HepG2 (cell line): ENCODE measurements around the gene SFT2D1. TPM values are rescaled to one million over a fixed set of nuclear protein-coding genes. Genes with fewer than 3 reads are reported as not detected.
A peak's percentile ranks its signal among the peaks of the same experiment; 100 is the strongest.

Experiments used
- CCDC6 ChIP-seq: sonication (generic); formaldehyde crosslinking; IDR thresholded peaks from 2 replicates; pipeline ENCODE4 v1.8.1; 2022; ENCODE audit warnings: mild to moderate bottlenecking, missing genetic modification reagents, moderate library complexity
- KAT7 ChIP-seq: IDR thresholded peaks from 2 replicates; pipeline ENCODE4 v1.6.1; 2018; ENCODE audit warnings: borderline replicate concordance, missing compliant biosample characterization
- RFX3 ChIP-seq: IDR thresholded peaks from 2 replicates; pipeline ENCODE4 v1.6.1; 2016; ENCODE audit warnings: missing biosample characterization, missing genetic modification reagents
- TBX2 ChIP-seq: sonication (generic); formaldehyde crosslinking; IDR thresholded peaks from 2 replicates; pipeline ENCODE4 v1.5.0; 2020; ENCODE audit warnings: missing genetic modification reagents, mild to moderate bottlenecking, borderline replicate concordance
- TFDP2 ChIP-seq: sonication (generic); formaldehyde crosslinking; IDR thresholded peaks from 2 replicates; pipeline ENCODE4 v1.4.0; 2020; ENCODE audit warnings: missing genetic modification reagents
- ZNF230 ChIP-seq: sonication (generic); formaldehyde crosslinking; IDR thresholded peaks from 2 replicates; pipeline ENCODE4 v1.4.0; 2020; ENCODE audit warnings: mild to moderate bottlenecking, missing genetic modification reagents
- ZNF292 ChIP-seq: sonication (generic); formaldehyde crosslinking; IDR thresholded peaks from 2 replicates; pipeline ENCODE4 v1.8.1; 2022; ENCODE audit warnings: mild to moderate bottlenecking, low read depth, missing genetic modification reagents, borderline replicate concordance
- ZNF337 ChIP-seq: sonication (generic); formaldehyde crosslinking; IDR thresholded peaks from 2 replicates; pipeline ENCODE4 v1.5.1; 2020; ENCODE audit warnings: missing genetic modification reagents, low read depth, mild to moderate bottlenecking, borderline replicate concordance
- ZNF44 ChIP-seq: sonication (generic); formaldehyde crosslinking; IDR thresholded peaks from 2 replicates; pipeline ENCODE4 v1.5.1; 2020; ENCODE audit warnings: mild to moderate bottlenecking, missing genetic modification reagents
- ZNF570 ChIP-seq: sonication (generic); formaldehyde crosslinking; IDR thresholded peaks from 2 replicates; pipeline ENCODE4 v1.4.0; 2020; ENCODE audit warnings: mild to moderate bottlenecking, missing genetic modification reagents, borderline replicate concordance
- ZNF574 ChIP-seq: sonication (generic); formaldehyde crosslinking; IDR thresholded peaks from 2 replicates; pipeline ENCODE4 v1.4.0; 2020; ENCODE audit warnings: missing genetic modification reagents
- ZSCAN12 ChIP-seq: sonication (generic); formaldehyde crosslinking; IDR thresholded peaks from 2 replicates; pipeline ENCODE4 v1.9.0; 2021; ENCODE audit warnings: mild to moderate bottlenecking, missing genetic modification reagents
- polyA plus RNA-seq, 8 experiments: library from polyadenylated mRNA; depleted of rRNA in 3 of 8; stranded (reverse) in 7 of 8; unstranded in 1 of 8; fragments of >200 nt; fragmentation: Illumina TruSeq in 4 of 8; extraction: Trizol in 4 of 8; gene quantifications; 2 replicates each; pipeline versions ENCODE4 v1.2.1 to v1.2.3, GENCODE V29; 2011 to 2016; ENCODE audit warnings: low read depth in 4 of 8, missing spikeins in 1 of 8, mixed read lengths in 1 of 8; ENCODE audit not compliant: insufficient read depth in 1 of 8
- total RNA-seq, 5 experiments: library from RNA; depleted of rRNA; stranded (reverse); fragments of >200 nt; fragmentation: Illumina TruSeq; extraction: Trizol; gene quantifications; 2 replicates each; pipeline ENCODE4 v1.2.3, GENCODE V29; 2016; ENCODE audit warnings: low read depth in 1 of 5
- TF ChIP-seq, protein P1 (sequence below): sonication (generic); formaldehyde crosslinking; IDR thresholded peaks from 2 replicates; pipeline ENCODE4 v1.4.0; 2020; ENCODE audit warnings: mild to moderate bottlenecking, missing genetic modification reagents
- TF ChIP-seq, protein P2 (sequence below): sonication (generic); formaldehyde crosslinking; IDR thresholded peaks from 2 replicates; pipeline ENCODE4 v1.4.0; 2020; ENCODE audit warnings: missing genetic modification reagents
- TF ChIP-seq, protein P3 (sequence below): IDR thresholded peaks from 2 replicates; pipeline ENCODE4 v1.6.1; 2016; ENCODE audit warnings: missing genetic modification reagents, missing compliant biosample characterization
- TF ChIP-seq, protein P4 (sequence below): sonication (generic); formaldehyde crosslinking; IDR thresholded peaks from 2 replicates; pipeline ENCODE4 v1.4.0; 2020; ENCODE audit warnings: missing genetic modification reagents

The SFT2D1 gene
- total and polyA plus RNA-seq, 2 of the 13 experiments (the other 11 are each of a cell fraction or from before 2014, with no cell fraction given), result 115 to 147 TPM

- TF ChIP-seq, protein P1, sequence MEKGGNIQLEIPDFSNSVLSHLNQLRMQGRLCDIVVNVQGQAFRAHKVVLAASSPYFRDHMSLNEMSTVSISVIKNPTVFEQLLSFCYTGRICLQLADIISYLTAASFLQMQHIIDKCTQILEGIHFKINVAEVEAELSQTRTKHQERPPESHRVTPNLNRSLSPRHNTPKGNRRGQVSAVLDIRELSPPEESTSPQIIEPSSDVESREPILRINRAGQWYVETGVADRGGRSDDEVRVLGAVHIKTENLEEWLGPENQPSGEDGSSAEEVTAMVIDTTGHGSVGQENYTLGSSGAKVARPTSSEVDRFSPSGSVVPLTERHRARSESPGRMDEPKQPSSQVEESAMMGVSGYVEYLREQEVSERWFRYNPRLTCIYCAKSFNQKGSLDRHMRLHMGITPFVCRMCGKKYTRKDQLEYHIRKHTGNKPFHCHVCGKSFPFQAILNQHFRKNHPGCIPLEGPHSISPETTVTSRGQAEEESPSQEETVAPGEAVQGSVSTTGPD (CRISPR knock-in tag), result no peak; the same call in 1 of the 2 replicates
- TF ChIP-seq TBX2 (CRISPR knock-in tag), result peak; percentile 78; the same call in 1 of the 2 replicates
- TF ChIP-seq ZNF44 (CRISPR knock-in tag), result peak; percentile 84; the same call in 1 of the 2 replicates
- no peak for TF ChIP-seq ZNF570 (CRISPR knock-in tag)
- TF ChIP-seq, protein P2, sequence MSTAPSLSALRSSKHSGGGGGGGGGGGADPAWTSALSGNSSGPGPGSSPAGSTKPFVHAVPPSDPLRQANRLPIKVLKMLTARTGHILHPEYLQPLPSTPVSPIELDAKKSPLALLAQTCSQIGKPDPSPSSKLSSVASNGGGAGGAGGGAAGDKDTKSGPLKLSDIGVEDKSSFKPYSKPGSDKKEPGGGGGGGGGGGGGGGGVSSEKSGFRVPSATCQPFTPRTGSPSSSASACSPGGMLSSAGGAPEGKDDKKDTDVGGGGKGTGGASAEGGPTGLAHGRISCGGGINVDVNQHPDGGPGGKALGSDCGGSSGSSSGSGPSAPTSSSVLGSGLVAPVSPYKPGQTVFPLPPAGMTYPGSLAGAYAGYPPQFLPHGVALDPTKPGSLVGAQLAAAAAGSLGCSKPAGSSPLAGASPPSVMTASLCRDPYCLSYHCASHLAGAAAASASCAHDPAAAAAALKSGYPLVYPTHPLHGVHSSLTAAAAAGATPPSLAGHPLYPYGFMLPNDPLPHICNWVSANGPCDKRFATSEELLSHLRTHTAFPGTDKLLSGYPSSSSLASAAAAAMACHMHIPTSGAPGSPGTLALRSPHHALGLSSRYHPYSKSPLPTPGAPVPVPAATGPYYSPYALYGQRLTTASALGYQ (CRISPR knock-in tag), result no peak
- peak; percentile 32; the same call in 1 of the 2 replicates for TF ChIP-seq CCDC6 (CRISPR knock-in tag)
- TF ChIP-seq ZSCAN12 (CRISPR knock-in tag), result no peak
- no peak for TF ChIP-seq RFX3
- peak; percentile 44; the same call in 1 of the 2 replicates for TF ChIP-seq ZNF292 (CRISPR knock-in tag)
- TF ChIP-seq ZNF230, result peak; percentile 89; the same call in 1 of the 2 replicates
- peak; percentile 73 for TF ChIP-seq TFDP2
- TF ChIP-seq, protein P3, sequence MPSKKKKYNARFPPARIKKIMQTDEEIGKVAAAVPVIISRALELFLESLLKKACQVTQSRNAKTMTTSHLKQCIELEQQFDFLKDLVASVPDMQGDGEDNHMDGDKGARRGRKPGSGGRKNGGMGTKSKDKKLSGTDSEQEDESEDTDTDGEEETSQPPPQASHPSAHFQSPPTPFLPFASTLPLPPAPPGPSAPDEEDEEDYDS (CRISPR knock-in tag), result no peak; the same call in 1 of the 2 replicates
- no peak for TF ChIP-seq ZNF337 (CRISPR knock-in tag)
- TF ChIP-seq, protein P4, sequence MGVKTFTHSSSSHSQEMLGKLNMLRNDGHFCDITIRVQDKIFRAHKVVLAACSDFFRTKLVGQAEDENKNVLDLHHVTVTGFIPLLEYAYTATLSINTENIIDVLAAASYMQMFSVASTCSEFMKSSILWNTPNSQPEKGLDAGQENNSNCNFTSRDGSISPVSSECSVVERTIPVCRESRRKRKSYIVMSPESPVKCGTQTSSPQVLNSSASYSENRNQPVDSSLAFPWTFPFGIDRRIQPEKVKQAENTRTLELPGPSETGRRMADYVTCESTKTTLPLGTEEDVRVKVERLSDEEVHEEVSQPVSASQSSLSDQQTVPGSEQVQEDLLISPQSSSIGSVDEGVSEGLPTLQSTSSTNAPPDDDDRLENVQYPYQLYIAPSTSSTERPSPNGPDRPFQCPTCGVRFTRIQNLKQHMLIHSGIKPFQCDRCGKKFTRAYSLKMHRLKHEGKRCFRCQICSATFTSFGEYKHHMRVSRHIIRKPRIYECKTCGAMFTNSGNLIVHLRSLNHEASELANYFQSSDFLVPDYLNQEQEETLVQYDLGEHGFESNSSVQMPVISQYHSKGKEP (CRISPR knock-in tag), result no peak
- peak; percentile 65; the same call in 1 of the 2 replicates for TF ChIP-seq ZNF574
- TF ChIP-seq KAT7 (CRISPR knock-in tag), result peak; percentile 97
Measured at GRCh38 chr6:166381733-166382499, 39.6 kb upstream of the SFT2D1 start (continued).
